Lower leg skin (tissue), 3 donors: ENCODE data around the gene AS3MT.

Source experiments
- CTCF ChIP-seq, 3 donors: fragments of 450-650 bp; IDR thresholded peaks; one replicate each; pipeline ENCODE4 v1.5.1; 2016; ENCODE audit warnings: antibody characterized with exemption in 3 of 3, mild to moderate bottlenecking in 3 of 3, moderate library complexity in 2 of 3
- POLR2A ChIP-seq, 2 donors: fragments of 450-650 bp; IDR thresholded peaks; one replicate each; pipeline ENCODE4 v1.6.1; 2016 to 2017; ENCODE audit warnings: antibody characterized with exemption in 2 of 2, mild to moderate bottlenecking in 1 of 2, moderate library complexity in 1 of 2

GRCh38 chr10:102869258-102870198, at the start of gene AS3MT:
- TF ChIP-seq CTCF (IDR thresholded peaks at IDR 0.05) (no peak), POLR2A (IDR thresholded peaks at IDR 0.05) (no peak)
